Endometrial microvascular endothelial cells (primary cell): ENCODE data around the gene PCMT1. TPM values are rescaled to one million over a fixed set of nuclear protein-coding genes. Genes with fewer than 3 reads are reported as not detected.
"Not testable (repeated sequence)": the region's sequence is repeated elsewhere in the genome, so short reads cannot be mapped to it uniquely, and the experiment has no call there.

ENCODE experiments used
- in situ Hi-C: cut with HindIII; loops from 2 replicates; pipeline ENCODE4 v1.10.0; 2017; ENCODE audit warnings: low sequenced_read_pairs, low pct_unique_long_range_greater_than_20kb; ENCODE audit errors: inconsistent ontology term
- total RNA-seq: library from RNA; depleted of rRNA; stranded (reverse); fragments of >200 nt; gene quantifications from one replicate; pipeline ENCODE4 v1.2.3, GENCODE V29; 2015; ENCODE audit errors: inconsistent ontology term

The PCMT1 gene
- total RNA-seq, 1 donor from 2014 or later = 127 TPM

DNA sequence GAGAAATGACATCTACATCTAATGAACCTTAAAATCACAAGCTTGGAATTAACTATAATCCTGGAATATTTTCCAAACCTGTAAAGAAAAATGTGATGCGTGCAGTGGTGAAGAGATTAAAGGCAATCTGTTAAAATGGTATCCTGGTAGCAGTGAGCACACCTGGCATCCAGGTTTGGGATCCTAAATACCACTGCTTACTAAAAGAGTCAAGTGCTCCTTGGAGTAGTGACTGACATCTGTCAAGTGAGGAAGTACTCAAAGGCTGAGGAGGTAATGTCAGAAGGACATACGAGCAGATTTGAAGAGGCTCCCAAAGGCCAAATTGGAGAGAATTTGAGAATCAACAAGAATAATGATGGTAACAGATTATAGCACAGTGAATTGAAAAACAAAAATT lies 32.8 kb downstream of the PCMT1 start:
- in situ Hi-C loops = no loop called here

DNA sequence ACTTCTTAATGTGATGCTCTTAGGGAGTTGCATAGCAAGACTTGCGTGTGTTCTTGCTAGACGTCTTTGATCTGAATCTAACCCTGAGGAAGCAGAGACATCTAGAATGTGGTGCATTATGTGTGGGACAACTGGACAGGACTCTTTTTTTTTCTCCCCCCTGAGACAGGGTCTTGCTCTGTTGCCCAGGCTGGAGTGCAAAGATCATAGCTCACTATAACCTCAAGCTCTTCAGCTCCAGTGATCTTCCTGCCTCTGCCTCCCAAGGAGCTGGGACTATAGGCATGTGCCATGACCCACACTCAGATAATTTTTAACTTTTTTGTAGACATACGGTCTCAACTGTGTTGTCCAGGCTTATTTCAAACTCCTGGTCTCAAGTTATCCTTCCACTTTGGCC lies 34.0 kb downstream of the PCMT1 start:
- in situ Hi-C loops = no loop called here

DNA sequence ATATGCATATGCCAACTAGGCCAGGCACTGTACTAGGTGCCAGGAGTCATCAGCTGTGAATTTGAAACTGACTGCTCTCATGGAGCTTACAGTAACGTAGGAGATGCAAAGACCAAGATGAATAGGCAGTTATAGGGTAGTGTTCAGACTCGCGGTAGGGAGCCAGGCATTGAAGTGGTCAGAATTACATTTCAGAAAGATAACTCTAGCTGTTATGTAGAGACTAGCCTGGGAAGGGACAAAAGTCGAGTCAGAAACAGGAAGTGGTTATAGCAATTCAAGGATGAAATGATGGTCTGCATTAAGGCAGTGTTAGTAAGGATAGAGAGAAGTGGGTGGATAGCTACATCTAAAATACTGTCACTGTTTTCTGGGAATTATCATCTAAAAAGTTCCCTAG lies 56.6 kb downstream of the PCMT1 start:
- in situ Hi-C loops = no loop called here

DNA sequence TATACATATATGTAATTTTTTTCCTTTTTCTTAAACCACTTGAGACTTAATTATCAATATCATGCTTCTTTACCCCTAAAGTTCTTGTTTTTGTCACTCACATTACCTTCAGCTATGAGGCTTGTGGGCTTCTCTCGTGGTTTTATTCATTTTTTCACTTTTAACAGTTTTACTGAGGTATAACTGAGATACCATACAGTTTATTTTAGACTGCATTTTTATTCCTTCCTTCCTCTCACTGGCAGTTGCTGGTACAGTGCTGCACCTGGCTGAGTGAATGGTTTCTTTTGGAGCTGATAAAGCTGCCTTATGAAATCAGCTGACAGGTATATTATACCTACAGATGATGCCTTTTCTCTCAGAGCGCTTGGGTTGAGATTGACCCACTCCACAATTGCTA lies 60.3 kb downstream of the PCMT1 start:
- in situ Hi-C loops = no loop called here

DNA sequence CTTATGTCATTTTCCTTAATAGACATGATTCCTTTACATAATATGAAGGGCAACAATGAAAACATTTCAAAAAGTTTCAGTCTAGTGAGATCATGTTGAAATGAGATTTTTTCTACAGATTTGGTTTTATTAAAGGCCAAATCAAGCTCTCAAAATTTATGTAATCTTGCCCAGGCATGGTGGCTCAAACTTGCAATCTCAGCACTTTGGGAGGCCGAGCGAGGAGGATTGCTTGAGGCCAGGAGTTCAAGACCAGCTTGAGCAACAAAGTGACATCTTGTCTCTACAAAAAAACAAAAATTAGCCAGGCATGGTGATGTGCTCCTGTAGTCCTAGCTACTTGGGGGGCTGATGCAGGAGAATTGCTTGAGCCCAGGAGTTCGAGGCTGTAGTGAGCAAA lies 63.8 kb downstream of the PCMT1 start:
- in situ Hi-C loops = no loop called here

DNA sequence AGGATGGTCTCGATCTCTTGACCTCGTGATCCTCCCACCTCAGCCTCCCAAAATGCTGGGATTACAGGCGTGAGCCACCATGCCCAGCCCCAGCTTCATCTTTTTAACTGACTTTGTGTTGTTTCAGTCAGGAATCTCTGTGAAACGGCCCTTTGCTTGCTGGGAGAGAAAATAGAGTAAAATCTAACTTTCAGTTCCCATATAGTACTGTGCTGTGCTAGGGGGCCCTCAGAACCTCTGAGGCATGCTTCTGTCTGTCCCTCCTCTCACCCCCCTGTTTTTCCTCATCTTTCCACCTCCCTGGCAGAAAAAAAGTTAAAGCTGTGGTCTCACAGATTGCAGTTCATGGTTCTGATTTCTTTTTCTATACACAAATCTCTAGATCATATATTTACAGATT lies 66.2 kb downstream of the PCMT1 start:
- in situ Hi-C loops = no loop called here

DNA sequence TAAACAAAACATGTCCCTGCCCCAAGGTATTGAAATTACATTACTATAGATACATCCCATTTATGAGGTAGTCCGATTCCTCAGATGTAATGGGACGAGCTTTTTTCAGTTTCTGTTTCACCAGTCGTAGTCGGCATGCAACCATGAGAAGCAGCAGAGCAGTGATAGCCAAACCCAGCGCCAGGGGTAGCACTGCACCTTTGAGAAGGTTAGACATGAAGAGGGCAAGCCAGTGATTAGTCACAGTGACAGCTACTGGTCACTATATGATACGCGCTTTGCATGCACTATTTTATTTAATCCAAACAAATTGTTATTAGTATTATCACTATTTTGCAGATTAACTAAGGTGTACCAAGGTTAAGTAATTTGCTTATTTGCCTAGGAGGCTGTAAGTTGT lies 71.0 kb downstream of the PCMT1 start:
- in situ Hi-C loops = no loop called here

DNA sequence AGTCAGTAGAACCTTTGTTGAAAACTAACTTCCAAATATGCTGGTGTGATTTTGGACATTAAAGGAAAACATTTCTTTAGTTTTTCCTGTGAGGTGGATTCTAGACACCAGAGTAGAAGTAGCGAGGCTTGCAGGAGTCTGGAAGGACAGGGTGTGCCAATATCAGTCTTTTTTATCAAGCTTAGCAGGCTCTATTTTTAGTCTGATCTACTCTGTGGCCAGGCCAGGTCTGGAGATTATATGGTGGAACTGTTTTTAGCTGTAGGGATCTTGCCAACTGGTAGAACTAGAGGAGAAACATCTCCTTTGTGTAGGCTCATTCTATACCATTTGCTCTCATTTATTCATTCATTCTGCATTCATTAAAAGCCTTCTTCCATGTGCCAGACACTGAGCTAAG lies 72.0 kb downstream of the PCMT1 start:
- in situ Hi-C loops = no loop called here

DNA sequence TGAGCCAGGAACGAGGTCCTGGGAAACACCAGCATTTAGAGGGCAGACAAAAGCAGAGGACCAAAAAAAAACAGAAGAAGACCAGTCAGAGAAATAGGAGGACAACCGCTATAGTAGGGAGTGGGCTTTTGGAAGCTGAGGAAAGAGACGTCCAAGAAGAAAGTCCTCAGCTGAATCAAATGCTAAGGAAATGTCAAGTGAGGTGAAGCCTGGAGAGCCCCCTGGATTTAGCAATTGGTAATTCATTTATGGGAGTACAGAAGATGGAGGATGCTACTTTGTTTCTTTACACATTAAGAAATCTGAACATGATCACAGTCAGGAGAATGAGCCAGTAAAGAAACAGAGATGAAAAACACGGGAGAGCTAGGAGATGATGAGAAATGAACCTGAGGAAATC lies 73.5 kb downstream of the PCMT1 start:
- in situ Hi-C loops = no loop called here

DNA sequence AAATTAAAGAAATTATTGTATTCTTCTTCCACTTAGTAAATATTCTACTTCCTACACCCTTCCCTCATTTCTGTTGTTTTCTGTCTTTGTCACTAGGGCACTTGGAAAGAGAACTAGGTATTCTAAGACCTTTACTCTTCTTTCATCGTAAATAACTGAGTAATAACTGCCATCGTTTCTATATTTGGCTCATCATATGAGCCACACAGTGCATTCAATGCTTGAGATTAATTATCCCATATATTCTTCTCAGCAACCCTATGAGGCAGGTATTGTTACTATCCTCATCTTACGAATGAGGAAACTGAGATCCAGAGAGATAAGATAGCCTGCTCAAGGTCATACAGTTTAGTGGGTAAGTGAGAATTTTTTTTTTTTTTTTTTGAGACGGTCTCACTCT lies 75.8 kb downstream of the PCMT1 start:
- in situ Hi-C loops = no loop called here

DNA sequence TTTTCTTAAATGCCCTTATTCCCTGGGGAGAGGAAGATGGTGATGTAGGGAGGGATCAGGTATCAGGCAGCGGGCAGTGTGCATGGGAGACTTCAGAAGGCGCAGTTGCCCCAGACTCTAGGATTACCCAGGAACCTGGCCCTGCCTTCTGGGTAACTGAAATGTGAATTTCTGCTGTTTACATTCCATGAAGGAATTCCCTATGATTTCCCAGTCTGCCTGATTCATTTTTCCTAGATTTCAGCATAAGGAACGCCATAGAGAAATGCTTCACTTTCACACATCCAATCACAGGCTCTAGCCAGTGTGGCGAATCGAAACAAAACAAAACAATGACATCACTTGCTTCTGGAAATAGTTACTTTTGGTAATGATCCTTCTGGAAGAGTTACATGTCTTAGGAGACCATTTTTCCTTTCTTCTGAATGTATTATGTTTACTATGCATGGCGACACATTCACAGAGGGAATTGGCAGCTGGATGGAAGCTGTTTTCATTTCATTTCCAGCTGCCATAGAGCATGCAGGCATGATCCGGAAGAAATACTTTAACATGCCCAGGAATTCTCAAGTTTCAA lies 81.3 kb downstream of the PCMT1 start:
- in situ Hi-C loops = no loop called here

DNA sequence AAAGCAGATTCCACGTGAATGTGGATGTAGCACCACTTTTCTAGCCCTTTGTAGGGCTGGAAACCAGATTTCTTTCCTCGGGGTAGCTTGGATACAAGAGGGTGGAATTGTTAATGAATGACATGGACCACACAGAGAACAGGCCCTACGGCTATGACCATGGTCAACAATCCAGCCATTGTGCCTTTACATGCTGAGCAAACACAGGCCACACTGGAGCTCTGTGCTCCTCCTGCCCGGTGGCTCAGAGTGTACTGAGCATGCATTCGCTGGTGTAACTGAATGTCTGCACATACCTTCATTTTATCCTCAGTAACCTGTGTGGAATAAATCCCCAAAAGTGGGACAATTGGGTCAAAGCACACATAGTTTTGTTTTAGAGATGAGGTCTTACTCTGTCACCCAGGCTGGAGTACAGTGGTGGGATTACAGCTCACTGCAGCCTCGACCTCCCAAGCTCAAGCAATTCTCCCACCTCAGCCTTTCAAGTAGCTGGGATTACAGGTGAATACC lies 81.8 kb downstream of the PCMT1 start:
- in situ Hi-C loops = no loop called here

DNA sequence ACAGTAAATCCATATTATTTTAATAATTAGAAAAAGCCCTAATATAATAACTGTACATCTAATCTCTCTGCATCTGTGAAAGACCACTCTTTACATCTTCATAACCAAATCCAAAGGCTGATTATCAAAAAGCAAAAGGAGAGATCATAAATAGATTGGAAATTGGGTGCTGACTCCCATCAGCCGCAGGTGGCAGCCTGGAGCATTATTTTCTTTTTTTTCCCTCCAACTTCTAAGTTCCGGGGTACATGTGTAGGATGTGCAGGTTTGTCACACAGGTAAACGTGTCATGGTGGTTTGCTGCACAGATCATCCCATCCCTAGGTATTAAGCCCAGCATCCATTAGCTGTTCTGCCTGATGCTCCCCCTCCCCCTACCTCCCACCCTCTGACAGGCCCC lies 84.1 kb downstream of the PCMT1 start:
- in situ Hi-C loops = no loop called here

DNA sequence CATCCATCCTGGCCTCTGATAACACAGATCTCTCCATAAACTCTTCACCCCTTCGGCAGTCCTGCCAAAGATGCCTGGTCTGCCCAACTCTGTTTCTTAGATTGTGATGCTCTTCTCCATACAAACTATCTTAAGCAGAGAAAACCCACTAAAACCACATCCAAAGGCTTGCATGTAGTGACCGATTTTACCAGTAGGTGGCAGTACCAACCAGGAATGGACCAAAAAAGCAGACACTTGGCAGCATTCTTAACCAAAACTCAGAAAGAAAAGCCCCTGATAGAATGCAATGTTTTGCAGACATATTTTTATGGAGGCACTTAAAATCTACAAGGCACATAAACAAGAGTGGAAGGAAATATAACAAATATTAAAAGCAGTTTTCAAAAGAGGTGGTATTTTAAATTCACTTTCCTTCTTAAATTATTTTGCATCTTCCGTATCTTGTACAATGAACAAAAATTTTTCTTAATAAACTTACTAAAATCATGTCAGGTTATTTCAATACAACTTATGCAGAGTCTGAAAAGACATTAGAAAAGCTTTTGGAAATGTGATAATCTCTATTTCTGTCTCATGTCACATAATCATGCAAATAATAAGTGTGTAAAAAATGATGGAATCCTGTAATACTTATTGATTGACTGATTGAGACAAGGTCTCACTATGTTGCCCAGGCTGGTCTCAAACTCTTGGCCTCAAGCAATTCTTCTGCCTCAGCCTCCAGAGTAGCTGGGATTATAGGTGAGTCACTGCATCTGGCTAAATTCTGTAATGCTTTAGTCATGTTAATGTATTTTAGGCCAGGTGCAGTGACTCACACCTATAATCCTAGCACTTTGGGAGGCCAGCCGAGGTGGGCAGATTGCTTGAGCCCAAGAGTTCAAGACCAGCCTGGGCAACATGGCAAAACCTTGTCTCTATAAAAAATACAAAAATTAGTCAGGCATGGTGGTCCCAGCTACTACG lies 85.3 kb downstream of the PCMT1 start:
- in situ Hi-C loops = no loop called here

DNA sequence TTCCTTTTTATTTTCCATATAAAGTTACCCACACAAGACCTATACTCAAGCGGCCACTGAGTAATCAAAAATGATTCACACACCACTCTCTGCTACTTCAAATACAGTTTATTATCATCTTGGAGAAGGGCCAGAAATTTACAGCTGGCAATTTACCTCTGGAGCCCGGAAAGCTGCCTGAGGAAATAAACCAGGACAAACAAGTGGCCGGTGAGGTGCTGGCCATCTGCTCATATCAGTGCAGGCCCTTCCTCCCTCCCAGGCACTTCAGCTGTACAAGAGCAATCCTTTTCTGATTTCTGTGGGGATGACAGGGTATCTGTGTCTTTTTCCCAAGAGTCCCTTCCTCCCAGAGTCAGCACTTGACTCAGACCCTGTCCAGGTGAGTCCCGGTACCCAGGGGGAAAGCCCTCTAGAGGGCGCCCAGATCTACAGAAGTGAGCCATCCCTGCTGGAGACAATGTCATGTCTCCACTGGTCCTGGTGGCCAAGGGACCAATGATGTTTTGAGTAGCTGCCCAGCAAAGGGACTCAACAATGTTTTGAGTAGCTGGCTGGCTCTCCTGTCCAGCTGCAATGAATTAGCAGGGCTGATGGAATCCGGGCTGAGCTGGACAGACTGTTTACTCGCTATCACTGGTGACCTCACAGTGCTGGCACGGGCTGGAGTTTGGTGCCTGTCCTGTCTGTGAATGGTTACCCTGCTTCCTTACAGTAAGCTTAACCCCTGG lies 91.0 kb downstream of the PCMT1 start:
- in situ Hi-C loops = no loop called here

DNA sequence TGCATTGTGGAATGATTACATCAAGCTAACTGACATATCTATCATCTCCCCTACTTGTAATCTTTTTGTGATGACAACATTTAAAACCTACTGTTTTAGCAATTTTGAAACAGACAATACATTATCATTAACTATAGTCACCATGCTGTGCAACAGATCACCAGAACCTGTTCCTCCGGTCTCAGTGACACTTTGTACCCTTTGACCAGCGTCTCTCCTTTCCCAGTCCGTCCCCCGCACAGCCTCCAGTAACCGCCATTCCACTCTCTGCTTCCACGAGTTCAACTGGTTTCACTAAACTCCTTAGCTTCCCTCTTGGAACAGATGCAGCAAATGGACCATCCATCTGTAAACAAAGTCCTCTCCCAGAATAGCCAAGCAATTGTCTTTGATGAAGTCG lies 92.8 kb downstream of the PCMT1 start:
- in situ Hi-C loops = no loop called here

DNA sequence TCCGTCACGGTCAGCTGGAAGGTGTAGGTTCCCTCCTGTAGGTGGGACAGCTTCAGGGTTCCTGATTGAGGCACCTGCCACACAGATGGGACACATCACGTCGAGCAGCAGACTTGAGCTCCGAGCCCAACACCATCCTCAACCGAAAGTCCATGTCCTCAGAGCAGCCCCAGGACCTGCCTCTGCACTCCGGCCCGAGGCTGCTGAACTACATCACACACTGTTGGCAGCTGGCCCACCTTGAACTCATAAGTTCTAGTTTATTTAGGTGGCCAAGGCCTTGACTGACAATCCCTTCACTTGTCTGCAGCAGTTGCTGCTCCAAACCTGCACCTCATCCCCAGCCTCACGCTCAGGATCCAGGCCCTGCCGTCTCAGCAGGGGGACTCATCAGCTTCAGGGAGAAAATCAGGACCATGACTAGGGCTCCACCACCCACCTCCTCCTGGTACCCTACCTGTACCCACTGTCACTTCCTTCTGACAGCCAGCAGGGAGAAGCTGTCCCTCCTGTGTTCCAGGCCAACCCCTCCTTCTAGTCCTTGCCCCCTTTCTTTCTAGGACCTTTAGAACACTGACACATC lies 93.6 kb downstream of the PCMT1 start:
- in situ Hi-C loops = no loop called here

DNA sequence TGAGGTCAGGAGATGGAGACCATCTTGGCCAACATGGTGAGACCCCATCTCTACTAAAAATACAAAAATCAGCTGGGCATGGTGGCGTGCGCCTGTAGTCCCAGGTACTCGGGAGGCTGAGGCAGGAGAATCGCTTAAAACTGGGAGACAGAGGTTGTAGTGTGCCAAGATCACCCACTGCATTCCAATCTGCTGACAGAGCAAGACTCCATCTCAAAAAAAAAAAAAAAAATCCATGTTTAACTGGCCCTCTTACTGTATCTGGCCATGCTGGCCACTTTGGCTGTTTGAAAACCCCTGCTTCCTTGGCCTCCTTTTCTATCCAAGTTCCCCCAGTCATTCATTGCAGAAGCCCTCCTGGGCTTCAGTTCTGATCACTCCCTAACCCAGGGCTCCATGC lies 94.5 kb downstream of the PCMT1 start:
- in situ Hi-C loops = not testable (repeated sequence)

DNA sequence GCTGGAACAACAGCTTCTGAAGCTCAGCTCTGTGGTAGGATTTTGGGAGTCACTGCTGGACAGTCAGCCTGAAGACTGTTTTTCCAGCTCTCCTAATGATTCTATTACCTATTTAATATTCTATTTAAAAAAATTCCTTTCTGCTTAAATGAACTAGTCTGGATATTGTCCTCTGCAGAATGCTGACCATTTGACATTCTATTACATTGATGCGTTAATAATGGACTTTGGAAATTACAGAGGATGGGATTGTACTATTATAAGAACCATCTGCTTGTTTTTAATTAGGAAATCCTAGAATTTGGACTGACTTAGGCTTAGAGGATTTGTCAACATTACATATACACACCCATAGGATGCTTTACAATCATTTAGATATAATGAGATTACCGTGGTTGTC lies 94.9 kb downstream of the PCMT1 start:
- in situ Hi-C loops = no loop called here
